GM12878 (cell line): Measurements from ENCODE around the gene ATP6V0A4.

Experiments
- CTCF ChIP-seq, 3 experiments: IDR thresholded peaks in 2 of 3; conservative IDR thresholded peaks in 1 of 3; 2 replicates each; pipeline ENCODE4 v1.5.1; 2011; ENCODE audit warnings: low read depth in 3 of 3, low read length in 3 of 3, mild to moderate bottlenecking in 3 of 3, control low read depth in 2 of 3, moderate library complexity in 2 of 3, inconsistent platforms in 1 of 3, mixed read lengths in 1 of 3; ENCODE audit not compliant: control insufficient read depth in 2 of 3, insufficient read depth in 1 of 3; ENCODE audit errors: extremely low read depth in 1 of 3
- NFIC ChIP-seq: IDR thresholded peaks from 2 replicates; pipeline ENCODE4 v1.6.1; 2012; ENCODE audit warnings: low read depth, mild to moderate bottlenecking, inconsistent platforms, low read length, moderate library complexity

DNA sequence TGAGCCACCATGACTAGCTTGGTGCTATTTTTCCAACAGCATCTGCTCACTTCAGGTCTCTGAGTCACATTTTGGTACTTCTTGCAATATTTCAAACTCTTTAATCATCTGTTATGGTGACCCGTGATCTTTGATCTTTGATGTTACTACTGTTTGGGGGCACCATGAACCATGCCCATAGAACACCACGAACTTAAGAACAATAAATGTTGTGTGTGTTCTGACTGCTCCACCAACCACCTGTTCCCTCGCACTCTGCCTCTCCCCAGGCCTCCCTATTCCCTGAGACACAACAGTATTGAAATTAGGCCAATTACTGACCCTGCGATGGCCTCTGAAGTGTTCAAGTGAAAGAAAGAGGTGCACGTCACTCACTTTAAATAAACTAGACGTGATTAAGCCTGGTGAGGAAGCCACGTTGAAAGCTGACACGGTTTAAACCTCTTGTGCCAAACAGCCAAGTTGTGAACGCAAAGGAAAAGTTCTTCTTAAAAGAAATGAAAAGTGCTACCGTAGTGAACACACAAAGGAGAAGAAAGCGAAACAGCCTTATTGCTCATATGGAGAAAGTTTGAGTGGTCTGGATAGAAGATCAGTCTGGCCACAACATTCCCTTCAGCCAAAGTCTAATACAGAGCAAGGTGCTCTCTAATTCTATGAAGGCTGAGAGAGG, 27.2 kb upstream of the ATP6V0A4 start:
- no peak for TF ChIP-seq CTCF (IDR thresholded peaks at IDR 0.05 in 2 of 3, conservative IDR thresholded peaks at IDR 0.05 in 1 of 3; ENCODE audit: control insufficient read depth in 2 of 3, extremely low read depth in 1 of 3, insufficient read depth in 1 of 3, low read depth in 3 of 3, low read length in 3 of 3)
- no peak for TF ChIP-seq NFIC
